Right lobe of liver (tissue), 6 donors: ENCODE measurements around the gene TRAK1. TPM values are rescaled to one million over a fixed set of nuclear protein-coding genes. Genes with fewer than 3 reads are reported as not detected.

Experiments
- ATAC-seq, 4 donors: fragments of 200-7000 bp; cut with Tn5 transposase; one replicate each; pipeline ENCODE4 v1.9.1; 2020; ENCODE audit warnings: mild to moderate bottlenecking in 4 of 4, moderate library complexity in 4 of 4
- DNase-seq, 3 donors: peaks; one replicate each; pipeline ENCODE4 v3.0.0-alpha.2; 2020
- H3K27ac ChIP-seq, 3 donors: fragments of 200-600 bp; one replicate each; pipeline ENCODE4 v1.8.0; 2022
- H3K27me3 ChIP-seq, 2 donors: fragments of 200-600 bp; one replicate each; pipeline ENCODE4 v1.8.0; 2022
- H3K36me3 ChIP-seq, 4 donors: fragments of 200-600 bp; sonication (generic) in 1 of 4; one replicate each; pipeline versions ENCODE4 v1.5.1 to v1.8.0; 2017 to 2022; ENCODE audit warnings: control low read depth in 1 of 4
- H3K4me1 ChIP-seq, 4 donors: fragments of 200-600 bp; sonication (generic) in 1 of 4; one replicate each; pipeline versions ENCODE4 v1.5.1 to v1.8.0; 2017 to 2022; ENCODE audit warnings: control low read depth in 1 of 4
- H3K4me3 ChIP-seq, 3 donors: fragments of 200-600 bp; one replicate each; pipeline ENCODE4 v1.8.0; 2022
- H3K9me3 ChIP-seq, 4 donors: fragments of 200-600 bp; sonication (generic) in 1 of 4; one replicate each; pipeline versions ENCODE4 v1.5.1 to v1.8.0; 2017 to 2022; ENCODE audit warnings: control low read depth in 1 of 4
- POLR2A ChIP-seq: fragments of 450-650 bp; IDR thresholded peaks from one replicate; pipeline ENCODE4 v1.6.1; 2017; ENCODE audit warnings: antibody characterized with exemption, mild to moderate bottlenecking
- WGBS: methylation state at CpG from one replicate; pipeline ENCODE4 v1.1.6; 2018; ENCODE audit warnings: low coverage, low lambda C conversion rate; ENCODE audit not compliant: insufficient coverage; ENCODE audit errors: missing lambda C conversion rate; 5-methylcytosine and 5-hydroxymethylcytosine counted together
- intact Hi-C, 2 donors: fragments of 100-400 bp; cut with DNase I; formaldehyde crosslinking; loops; one replicate each; pipeline versions ENCODE4 v1.11.2 to v1.14.1; 2022
- total RNA-seq, 6 experiments: library from RNA; depleted of rRNA in 2 of 6; stranded (reverse); fragments of >200 nt in 2 of 6; fragmentation: NEBNext Ultra II Directional in 3 of 6; extraction: Animal tissue kit (Norgen Biotek cat#: 25700) in 3 of 6; gene quantifications; one replicate each; pipeline versions ENCODE4 v1.1.0 to v1.2.4, GENCODE V29; 2016 to 2023
- TF ChIP-seq, protein P1 (sequence below), 4 donors: fragments of 200-600 bp in 3 of 4; fragments of 450-650 bp in 1 of 4; IDR thresholded peaks; one replicate each; pipeline versions ENCODE4 v1.5.1 to v1.8.0; 2016 to 2022; ENCODE audit warnings: antibody characterized with exemption in 4 of 4, mild to moderate bottlenecking in 2 of 4
- donor health status: DM: no; HTN: yes; CAD: no.
- donor health status: DM: no; HTN: no; CAD: no.
- donor health status: DM: no; HTN: no; CAD: no.
- donor health status: DM: no; HTN: yes; CAD: no.
- donor health status: DM: no; HTN: yes; CAD: no.

The TRAK1 gene
- total RNA-seq, 6 experiments from 2014 or later: 9.5 to 16.4 (median 12.2) TPM

DNA sequence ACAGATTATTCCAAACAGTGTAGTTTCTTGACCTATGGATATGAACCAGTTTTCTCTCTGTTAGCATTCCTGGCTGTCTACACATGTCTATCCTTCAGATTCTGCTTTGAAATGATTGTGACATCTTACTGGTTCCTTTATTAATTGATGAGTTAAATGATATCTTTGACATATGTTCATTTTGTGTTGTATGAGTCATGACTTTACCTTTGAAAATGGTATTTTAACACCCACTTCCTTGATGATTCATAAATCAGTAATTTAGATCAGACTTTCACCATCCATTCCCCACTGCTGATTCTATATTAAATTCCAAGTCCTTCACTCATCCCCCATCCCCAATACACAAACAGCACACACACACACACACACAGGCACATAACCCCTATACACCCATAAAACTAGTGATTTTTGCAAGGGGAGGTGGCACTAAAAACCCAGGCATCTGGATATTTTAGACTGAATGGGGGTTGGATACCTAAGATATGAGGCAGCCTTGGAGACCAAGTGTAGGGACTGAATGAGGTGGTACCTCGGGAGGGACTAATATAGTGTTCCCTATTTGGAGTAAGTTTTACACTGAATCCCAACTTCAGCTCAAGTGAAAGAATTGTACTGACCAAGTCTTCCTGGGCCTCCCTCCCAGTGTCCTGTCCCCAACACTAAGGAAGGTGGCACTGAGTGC, 165.1 kb downstream of the TRAK1 start:
- no peak overlapping the region for H3K4me3 ChIP-seq
- H3K27me3 ChIP-seq: no peaks in the 10 kb centered on the region
- no peak overlapping the region for H3K27ac ChIP-seq
- H3K36me3 ChIP-seq: no peaks in the 10 kb centered on the region
- no peak for ATAC-seq
- no peaks in the 10 kb centered on the region for H3K4me1 ChIP-seq
- 88% methylated on average over 1 of the region's 1 CpG for WGBS
- no peak for TF ChIP-seq POLR2A
- TF ChIP-seq, protein P1, sequence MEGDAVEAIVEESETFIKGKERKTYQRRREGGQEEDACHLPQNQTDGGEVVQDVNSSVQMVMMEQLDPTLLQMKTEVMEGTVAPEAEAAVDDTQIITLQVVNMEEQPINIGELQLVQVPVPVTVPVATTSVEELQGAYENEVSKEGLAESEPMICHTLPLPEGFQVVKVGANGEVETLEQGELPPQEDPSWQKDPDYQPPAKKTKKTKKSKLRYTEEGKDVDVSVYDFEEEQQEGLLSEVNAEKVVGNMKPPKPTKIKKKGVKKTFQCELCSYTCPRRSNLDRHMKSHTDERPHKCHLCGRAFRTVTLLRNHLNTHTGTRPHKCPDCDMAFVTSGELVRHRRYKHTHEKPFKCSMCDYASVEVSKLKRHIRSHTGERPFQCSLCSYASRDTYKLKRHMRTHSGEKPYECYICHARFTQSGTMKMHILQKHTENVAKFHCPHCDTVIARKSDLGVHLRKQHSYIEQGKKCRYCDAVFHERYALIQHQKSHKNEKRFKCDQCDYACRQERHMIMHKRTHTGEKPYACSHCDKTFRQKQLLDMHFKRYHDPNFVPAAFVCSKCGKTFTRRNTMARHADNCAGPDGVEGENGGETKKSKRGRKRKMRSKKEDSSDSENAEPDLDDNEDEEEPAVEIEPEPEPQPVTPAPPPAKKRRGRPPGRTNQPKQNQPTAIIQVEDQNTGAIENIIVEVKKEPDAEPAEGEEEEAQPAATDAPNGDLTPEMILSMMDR (IDR thresholded peaks at IDR 0.05): no peak
- intact Hi-C loops: no loop called here
- H3K9me3 ChIP-seq: no peaks in the 10 kb centered on the region
- no peak for DNase-seq

DNA sequence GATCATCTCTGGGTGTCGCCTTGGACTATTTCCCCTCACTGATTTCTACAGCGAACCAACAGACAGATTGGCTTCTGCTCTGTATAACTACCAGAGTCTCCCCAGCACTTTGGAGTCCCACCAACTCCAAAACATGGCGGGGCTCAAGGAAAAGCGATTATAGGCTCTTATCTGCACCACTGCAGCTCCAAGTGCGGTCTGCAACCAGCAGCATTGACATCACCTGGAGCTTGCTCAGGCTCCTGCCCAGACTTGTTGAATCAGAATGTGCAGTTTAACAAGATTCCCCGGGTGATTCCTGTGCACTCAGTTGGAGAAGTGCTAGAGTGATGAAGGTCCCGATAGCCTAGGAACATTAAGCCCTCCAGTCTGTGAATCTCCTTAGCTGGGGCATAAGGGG, 165.8 kb downstream of the TRAK1 start:
- ATAC-seq (no peak), DNase-seq (no peak)
- Histone ChIP-seq H3K4me1 (no peaks in the 10 kb centered on the region), H3K36me3 (no peaks in the 10 kb centered on the region), H3K9me3 (no peaks in the 10 kb centered on the region), H3K4me3 (no peak overlapping the region), H3K27ac (no peak overlapping the region), H3K27me3 (no peaks in the 10 kb centered on the region)
- no peak for TF ChIP-seq POLR2A
- TF ChIP-seq, protein P1 (IDR thresholded peaks at IDR 0.05): no peak
- 58% methylated on average over 2 of the region's 7 CpGs for WGBS
- intact Hi-C loops: no loop called here

DNA sequence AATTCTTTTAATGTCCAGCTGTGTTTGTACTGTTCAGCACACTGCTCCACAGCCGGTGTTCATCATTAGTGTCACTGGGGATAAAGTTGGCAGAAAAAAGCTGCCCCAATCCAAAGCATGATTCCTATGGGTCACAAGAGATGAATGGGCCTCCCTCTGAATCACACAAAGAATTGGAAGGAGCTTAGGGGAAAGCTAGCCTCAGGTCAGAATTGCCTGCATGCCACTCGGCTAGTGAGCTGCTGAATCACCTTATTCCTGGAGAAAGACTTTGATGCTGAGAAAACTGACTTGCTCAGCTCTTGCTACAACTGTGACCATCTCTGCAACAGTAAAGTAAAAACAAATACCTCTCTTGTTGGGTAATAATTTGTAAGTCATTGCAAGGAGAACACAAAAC, 171.4 kb downstream of the TRAK1 start:
- Histone ChIP-seq H3K4me1 (no peaks in the 10 kb centered on the region), H3K9me3 (no peaks in the 10 kb centered on the region), H3K27ac (no peak overlapping the region), H3K27me3 (peaks cover 12 to 15% of the 10 kb centered on the region in 2 donors), H3K36me3 (no peaks in the 10 kb centered on the region), H3K4me3 (no peak overlapping the region)
- WGBS: 17% methylated on average over 1 of the region's 2 CpGs
- TF ChIP-seq POLR2A: no peak
- TF ChIP-seq, protein P1 (IDR thresholded peaks at IDR 0.05): no peak
- intact Hi-C loops: loop anchor here in 1 of 2 donors (10.0 kb wide), 1 partner anchor 172 kb away; no protein-coding TSS in a partner anchor
- ATAC-seq (no peak), DNase-seq (no peak)

DNA sequence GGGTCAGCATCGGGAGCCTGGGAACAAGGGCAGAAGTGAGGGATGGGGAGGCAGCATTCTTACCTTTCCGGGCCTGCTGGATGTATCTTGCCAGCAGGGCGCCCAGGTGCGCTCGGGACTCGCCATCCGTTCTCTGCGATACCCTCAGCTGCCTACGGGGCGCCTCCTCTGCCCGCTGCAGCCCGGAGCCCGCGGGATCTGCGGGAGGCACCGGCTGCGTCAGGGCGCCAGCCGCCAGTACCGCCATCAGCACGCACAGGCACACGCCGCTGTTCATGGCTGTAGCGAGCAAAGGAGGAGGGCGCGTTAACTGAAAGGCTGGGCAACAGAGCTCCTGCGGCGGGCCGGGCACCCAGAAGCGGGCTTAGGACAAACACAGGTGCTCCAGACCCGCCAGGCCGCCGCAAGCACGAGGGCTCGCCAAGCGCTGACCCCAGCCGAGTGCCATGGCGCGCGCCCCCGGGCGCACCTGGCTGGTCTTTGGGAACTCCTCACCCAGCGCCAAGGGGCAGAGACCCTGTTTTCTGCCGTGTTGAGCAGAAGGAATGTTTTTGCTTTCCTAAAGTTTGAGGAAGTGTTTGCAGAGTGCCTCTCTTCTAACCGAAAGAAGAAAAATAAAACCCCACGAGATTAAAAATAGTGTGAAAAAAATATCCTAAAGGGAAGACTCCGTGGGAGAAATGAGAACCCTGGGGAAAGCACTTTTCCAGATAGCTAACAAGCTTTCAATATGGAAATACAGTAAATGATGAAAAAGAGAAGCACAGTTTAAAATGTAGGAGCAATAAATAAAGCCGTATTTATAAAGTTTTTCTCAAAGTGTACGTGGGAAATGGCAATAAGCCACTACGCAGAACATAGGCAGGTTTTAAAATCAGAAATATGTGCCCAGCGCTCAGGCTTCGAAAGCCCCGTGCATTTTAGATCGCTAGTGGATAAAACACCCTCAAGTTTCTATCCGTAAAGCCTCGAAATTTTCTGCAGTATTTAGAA, 172.5 kb downstream of the TRAK1 start:
- DNase-seq (no peak), ATAC-seq (peak in 3 of 4 donors; percentile 22 to 49 (median 23))
- Histone ChIP-seq H3K36me3 (no peaks in the 10 kb centered on the region), H3K4me3 (no peak overlapping the region), H3K9me3 (no peaks in the 10 kb centered on the region), H3K27ac (no peak overlapping the region), H3K27me3 (peaks cover 12 to 15% of the 10 kb centered on the region in 2 donors), H3K4me1 (no peaks in the 10 kb centered on the region)
- WGBS: 11% methylated on average over 35 of the region's 56 CpGs
- TF ChIP-seq, protein P1 (IDR thresholded peaks at IDR 0.05): no peak
- TF ChIP-seq POLR2A: no peak
- intact Hi-C loops: loop anchor here in 1 of 2 donors (10.0 kb wide), 1 partner anchor 171 kb away; no protein-coding TSS in a partner anchor
